ENCODE measurements around the gene ANKDD1B. TPM values are rescaled to one million over a fixed set of nuclear protein-coding genes. Genes with fewer than 3 reads are reported as not detected.

Gene ANKDD1B
- total RNA-seq, 4 donors from 2014 or later, result 0.45 to 2.2 (median 1.8) TPM

DNA sequence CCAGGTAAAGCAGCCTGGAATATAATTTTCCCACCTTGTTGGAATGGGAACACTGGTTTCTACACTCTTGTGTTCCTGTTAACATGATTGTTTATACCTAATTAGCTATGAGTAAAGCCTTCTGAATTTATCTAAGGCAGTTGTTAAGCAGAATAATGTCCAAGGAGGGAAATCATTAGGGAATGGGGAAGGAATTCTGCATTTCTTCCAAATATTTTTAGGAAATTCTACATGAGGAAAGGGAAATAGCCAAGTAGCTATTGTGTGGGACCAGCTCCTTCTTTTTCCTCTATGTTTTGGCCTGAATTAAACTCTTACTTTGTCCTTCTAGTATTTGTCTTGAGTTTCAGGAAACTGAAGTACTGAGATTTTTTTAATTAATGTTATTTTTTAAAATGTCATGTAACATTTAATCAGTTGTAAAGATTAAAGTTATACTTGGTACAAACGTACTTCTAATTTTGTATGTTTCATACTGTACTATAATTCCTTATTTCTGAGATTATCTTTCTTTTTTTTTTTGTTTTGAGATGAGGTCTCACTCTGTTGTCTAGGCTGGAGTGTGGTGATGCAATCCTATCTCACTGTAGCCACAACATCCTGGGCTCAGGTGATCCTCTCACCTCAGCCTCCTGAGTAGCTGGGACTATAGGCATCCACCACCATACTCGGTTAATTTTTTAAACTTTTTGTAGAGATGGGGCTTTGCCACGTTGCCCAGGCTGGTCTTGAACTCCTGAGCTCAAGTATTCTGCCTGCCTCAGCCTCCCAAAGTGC lies 28.5 kb downstream of the ANKDD1B start:
- Histone ChIP-seq H3K36me3 (no peaks in the 10 kb centered on the region), H3K27ac (no peak overlapping the region), H3K4me1 (no peaks in the 10 kb centered on the region), H3K27me3 (no peaks in the 10 kb centered on the region), H3K4me3 (no peak overlapping the region), H3K9me3 (no peaks in the 10 kb centered on the region)
- no peak for TF ChIP-seq POLR2A (IDR thresholded peaks at IDR 0.05)
- TF ChIP-seq, protein P1, sequence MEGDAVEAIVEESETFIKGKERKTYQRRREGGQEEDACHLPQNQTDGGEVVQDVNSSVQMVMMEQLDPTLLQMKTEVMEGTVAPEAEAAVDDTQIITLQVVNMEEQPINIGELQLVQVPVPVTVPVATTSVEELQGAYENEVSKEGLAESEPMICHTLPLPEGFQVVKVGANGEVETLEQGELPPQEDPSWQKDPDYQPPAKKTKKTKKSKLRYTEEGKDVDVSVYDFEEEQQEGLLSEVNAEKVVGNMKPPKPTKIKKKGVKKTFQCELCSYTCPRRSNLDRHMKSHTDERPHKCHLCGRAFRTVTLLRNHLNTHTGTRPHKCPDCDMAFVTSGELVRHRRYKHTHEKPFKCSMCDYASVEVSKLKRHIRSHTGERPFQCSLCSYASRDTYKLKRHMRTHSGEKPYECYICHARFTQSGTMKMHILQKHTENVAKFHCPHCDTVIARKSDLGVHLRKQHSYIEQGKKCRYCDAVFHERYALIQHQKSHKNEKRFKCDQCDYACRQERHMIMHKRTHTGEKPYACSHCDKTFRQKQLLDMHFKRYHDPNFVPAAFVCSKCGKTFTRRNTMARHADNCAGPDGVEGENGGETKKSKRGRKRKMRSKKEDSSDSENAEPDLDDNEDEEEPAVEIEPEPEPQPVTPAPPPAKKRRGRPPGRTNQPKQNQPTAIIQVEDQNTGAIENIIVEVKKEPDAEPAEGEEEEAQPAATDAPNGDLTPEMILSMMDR (IDR thresholded peaks at IDR 0.05), result no peak
- TF ChIP-seq POLR2AphosphoS5 (IDR thresholded peaks at IDR 0.05), result no peak
- no peak for DNase-seq (ENCODE audit: low spot score in 2 of 2)
- 67% methylated on average over 3 of the region's 3 CpGs for WGBS

DNA sequence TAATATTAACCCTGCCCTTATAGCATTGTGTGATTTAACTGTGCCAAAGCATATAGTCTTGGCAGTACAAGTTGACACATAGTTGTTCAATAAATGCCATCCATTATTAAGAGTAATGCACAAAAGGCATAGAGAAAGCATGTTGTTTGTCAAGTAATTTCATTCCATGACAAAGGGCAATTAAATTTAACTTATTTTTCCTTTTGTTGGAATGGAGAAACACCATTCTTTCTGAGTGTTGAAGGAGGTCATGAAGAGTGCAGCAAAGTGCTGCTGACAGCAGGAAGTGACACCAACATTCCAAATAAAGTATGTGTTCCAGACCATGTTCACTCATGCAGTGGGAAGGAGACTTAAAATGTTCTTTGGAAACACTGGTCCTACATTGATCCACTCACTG lies 29.1 kb downstream of the ANKDD1B start:
- Histone ChIP-seq H3K4me1 (no peaks in the 10 kb centered on the region), H3K27me3 (no peaks in the 10 kb centered on the region), H3K36me3 (no peaks in the 10 kb centered on the region), H3K9me3 (no peaks in the 10 kb centered on the region), H3K4me3 (no peak overlapping the region), H3K27ac (no peak overlapping the region)
- TF ChIP-seq POLR2A (IDR thresholded peaks at IDR 0.05) (no peak), EP300 (IDR thresholded peaks at IDR 0.05) (no peak), POLR2AphosphoS5 (IDR thresholded peaks at IDR 0.05) (no peak)
- TF ChIP-seq, protein P1 (IDR thresholded peaks at IDR 0.05), result no peak
- DNase-seq (ENCODE audit: low spot score in 2 of 2), result no peak

DNA sequence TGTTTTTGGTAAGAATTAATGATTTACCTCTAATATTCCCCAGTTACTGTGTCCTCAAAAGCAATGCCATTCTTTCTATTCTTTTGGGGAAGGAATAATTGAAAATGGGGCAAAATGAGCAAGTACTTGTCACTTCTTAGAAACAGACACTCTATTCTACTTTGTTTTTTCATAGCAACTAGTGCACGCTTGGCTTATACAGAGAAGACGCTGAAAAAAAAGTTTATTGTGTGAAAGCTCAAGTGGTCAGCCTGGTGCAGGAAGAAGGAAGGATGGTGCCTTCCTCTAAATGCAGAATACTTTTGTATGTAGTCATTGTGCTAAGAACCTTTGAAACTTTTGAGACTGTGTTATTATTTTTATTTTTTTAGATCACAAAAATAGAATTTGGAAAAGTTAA lies 29.6 kb downstream of the ANKDD1B start:
- Histone ChIP-seq H3K4me3 (no peak overlapping the region), H3K27ac (no peak overlapping the region), H3K27me3 (no peaks in the 10 kb centered on the region), H3K4me1 (no peaks in the 10 kb centered on the region), H3K36me3 (no peaks in the 10 kb centered on the region), H3K9me3 (no peaks in the 10 kb centered on the region)
- TF ChIP-seq, protein P1 (IDR thresholded peaks at IDR 0.05), result no peak
- TF ChIP-seq POLR2AphosphoS5 (IDR thresholded peaks at IDR 0.05) (no peak), EP300 (IDR thresholded peaks at IDR 0.05) (no peak), POLR2A (IDR thresholded peaks at IDR 0.05) (no peak)
- WGBS, result 80% methylated on average over 2 of the region's 2 CpGs
- no peak for DNase-seq (ENCODE audit: low spot score in 2 of 2)

DNA sequence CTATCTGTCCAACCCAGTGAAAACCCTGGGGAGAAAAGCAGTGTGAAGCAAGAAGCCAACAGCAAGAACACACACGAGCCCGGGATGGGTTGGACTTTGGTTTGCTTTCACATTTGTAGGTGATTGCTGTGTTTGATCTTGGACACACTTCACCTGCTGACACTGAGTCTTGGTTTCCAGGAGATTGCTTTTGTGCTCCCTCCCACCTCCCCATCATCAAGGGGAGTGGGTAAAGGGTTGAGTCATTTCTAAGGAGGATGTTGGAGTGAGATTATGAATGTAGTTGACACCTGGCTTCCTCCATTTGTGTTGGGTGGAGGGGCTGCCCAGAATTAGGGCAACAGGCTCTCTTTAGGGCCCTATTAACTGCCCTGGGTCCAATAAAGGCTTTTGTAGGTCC lies 37.5 kb downstream of the ANKDD1B start:
- Histone ChIP-seq H3K36me3 (no peaks in the 10 kb centered on the region), H3K4me3 (no peak overlapping the region), H3K4me1 (no peaks in the 10 kb centered on the region), H3K27me3 (no peaks in the 10 kb centered on the region), H3K27ac (no peak overlapping the region), H3K9me3 (no peaks in the 10 kb centered on the region)
- TF ChIP-seq POLR2A (IDR thresholded peaks at IDR 0.05), result no peak
- no peak for TF ChIP-seq EP300 (IDR thresholded peaks at IDR 0.05)
- TF ChIP-seq, protein P1 (IDR thresholded peaks at IDR 0.05), result no peak
- TF ChIP-seq POLR2AphosphoS5 (IDR thresholded peaks at IDR 0.05), result no peak
- DNase-seq (ENCODE audit: low spot score in 2 of 2), result no peak
- 61% methylated on average over 2 of the region's 2 CpGs for WGBS

DNA sequence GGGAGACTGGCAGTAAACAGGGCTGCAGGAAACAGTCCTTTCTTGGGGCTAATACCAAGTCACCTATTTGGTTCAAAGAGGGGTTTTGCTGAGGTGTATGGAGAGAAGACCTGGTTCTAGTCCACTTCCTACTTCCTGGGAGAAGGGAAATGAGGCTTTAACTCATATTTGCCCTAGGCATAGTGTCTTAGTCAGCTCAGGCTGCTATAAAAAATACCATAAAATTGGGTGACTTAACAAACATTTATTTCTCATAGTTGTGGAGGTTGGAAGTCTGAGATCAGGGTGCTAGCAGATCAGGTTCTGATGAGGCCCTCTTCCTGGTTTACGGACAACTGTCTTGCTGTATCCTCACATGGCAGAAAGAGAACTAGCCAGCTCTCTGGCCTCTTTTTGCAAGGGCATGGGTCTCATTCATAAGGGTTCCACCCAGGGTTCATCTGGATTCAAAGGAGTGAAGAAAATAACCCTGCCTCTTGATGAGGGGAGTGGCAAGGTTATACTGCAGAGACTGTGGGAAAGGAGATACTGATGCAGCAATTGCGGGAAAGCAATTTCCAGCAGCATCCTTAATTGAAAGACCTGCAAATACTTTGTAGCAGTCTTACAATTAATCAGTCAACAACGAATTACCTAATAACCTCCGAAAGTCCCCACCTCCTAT lies 40.5 kb downstream of the ANKDD1B start:
- no peak for TF ChIP-seq EP300 (IDR thresholded peaks at IDR 0.05)
- no peak for TF ChIP-seq POLR2AphosphoS5 (IDR thresholded peaks at IDR 0.05)
- TF ChIP-seq POLR2A (IDR thresholded peaks at IDR 0.05), result no peak
- TF ChIP-seq, protein P1 (IDR thresholded peaks at IDR 0.05), result no peak
- Histone ChIP-seq H3K36me3 (no peaks in the 10 kb centered on the region), H3K27ac (no peak overlapping the region)

More for the DNA sequence above, 40.5 kb downstream of the ANKDD1B start:
- Histone ChIP-seq H3K4me1 (no peaks in the 10 kb centered on the region), H3K27me3 (no peaks in the 10 kb centered on the region), H3K4me3 (no peak overlapping the region), H3K9me3 (no peaks in the 10 kb centered on the region)
- DNase-seq (ENCODE audit: low spot score in 2 of 2), result no peak
- whole genome bisulfite sequencing, result 63% methylated on average over 4 of the region's 4 CpGs
